GM18867 (cell line): ENCODE data around the gene MAP3K4.

Experiments used
- ATAC-seq: cut with Tn5 transposase; IDR thresholded peaks from one replicate; pipeline ENCODE4 v1.9.1; 2021; ENCODE audit warnings: mild to moderate bottlenecking, moderate library complexity; ENCODE audit not compliant: unreplicated experiment

MAP3K4 gene, protein sequence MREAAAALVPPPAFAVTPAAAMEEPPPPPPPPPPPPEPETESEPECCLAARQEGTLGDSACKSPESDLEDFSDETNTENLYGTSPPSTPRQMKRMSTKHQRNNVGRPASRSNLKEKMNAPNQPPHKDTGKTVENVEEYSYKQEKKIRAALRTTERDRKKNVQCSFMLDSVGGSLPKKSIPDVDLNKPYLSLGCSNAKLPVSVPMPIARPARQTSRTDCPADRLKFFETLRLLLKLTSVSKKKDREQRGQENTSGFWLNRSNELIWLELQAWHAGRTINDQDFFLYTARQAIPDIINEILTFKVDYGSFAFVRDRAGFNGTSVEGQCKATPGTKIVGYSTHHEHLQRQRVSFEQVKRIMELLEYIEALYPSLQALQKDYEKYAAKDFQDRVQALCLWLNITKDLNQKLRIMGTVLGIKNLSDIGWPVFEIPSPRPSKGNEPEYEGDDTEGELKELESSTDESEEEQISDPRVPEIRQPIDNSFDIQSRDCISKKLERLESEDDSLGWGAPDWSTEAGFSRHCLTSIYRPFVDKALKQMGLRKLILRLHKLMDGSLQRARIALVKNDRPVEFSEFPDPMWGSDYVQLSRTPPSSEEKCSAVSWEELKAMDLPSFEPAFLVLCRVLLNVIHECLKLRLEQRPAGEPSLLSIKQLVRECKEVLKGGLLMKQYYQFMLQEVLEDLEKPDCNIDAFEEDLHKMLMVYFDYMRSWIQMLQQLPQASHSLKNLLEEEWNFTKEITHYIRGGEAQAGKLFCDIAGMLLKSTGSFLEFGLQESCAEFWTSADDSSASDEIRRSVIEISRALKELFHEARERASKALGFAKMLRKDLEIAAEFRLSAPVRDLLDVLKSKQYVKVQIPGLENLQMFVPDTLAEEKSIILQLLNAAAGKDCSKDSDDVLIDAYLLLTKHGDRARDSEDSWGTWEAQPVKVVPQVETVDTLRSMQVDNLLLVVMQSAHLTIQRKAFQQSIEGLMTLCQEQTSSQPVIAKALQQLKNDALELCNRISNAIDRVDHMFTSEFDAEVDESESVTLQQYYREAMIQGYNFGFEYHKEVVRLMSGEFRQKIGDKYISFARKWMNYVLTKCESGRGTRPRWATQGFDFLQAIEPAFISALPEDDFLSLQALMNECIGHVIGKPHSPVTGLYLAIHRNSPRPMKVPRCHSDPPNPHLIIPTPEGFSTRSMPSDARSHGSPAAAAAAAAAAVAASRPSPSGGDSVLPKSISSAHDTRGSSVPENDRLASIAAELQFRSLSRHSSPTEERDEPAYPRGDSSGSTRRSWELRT (N-terminal part only)

DNA sequence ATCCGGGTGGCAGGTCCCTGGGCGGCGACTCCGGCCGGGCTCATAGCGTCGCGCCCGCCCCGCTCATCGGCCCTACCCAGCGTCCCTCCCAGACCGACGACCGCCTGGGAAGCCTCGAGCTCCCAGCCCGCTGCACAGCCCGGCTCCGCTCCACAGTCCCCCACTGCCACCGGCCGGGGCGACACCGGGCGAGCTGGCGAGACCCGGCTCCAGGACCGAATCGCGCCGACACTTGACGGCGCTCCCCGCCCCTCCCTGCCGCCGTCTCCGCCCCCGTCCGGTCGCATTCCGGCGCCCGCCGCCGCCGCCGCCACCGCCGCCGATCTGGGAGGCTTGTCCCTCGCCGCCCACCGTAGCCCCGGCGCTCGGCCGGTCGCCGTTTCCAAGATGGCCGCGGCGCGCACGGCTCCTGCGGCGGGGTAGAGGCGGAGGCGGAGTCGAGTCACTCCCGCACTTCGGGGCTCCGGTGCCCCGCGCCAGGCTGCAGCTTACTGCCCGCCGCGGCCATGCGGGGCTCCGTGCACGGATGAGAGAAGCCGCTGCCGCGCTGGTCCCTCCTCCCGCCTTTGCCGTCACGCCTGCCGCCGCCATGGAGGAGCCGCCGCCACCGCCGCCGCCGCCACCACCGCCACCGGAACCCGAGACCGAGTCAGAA lies at the start of gene MAP3K4:
Gene MAP3K4 (plus strand): TSS at position 364 of the 655 bp plus-strand sequence. CDS start 163 bp downstream, at position 527.
- peak; percentile 69 for ATAC-seq

DNA sequence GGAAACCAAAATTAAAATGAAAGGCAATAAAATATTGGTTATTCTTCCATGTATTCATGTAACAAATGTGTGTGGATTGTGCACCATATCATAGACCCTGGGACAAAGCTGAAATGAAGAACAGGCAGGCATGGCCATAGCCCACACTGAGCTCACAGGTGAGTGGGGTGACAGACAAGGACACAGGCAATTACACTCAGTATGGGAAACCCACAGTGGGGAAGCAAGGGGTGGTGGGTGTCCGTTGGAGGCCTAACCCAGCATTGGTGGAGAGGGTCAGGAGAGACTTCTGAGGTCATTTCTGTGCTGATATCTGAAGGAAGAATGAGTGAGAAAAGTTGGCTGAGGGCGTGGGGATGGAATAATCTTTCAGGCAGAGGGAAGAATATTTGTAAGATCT lies 47.6 kb upstream of the MAP3K4 start:
- ATAC-seq, result no peak

DNA sequence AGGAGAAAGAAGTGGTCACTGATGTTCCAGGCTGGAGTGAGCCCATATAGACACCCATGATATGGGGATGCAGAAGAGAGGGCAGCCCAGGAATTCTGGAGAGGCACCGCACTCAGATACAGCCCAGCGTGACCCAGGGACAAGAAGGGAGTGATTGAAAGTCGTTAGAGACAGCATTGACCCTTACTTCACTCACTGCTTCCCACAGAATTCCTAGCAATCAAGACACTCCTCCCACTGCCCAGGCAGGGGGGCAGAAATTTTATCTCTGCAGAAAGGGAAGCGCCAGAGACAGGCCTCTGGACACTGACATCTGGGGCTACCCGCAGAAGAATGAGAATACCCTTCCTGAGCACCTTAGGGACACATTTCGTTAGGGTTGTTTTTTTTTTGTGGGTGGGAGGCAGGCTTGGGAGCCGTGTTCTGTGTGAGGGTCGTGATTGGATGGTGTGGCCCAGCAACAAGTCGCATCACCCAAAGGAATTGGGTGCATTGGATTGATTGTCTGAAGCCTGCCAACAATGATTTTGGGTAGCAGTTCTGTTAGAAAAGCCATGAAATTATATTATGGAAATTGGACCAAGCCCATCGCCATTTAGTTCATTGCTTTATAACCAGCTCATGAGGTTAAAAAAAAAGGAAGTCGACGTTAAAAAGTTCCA lies 45.9 kb upstream of the MAP3K4 start:
- no peak for ATAC-seq

DNA sequence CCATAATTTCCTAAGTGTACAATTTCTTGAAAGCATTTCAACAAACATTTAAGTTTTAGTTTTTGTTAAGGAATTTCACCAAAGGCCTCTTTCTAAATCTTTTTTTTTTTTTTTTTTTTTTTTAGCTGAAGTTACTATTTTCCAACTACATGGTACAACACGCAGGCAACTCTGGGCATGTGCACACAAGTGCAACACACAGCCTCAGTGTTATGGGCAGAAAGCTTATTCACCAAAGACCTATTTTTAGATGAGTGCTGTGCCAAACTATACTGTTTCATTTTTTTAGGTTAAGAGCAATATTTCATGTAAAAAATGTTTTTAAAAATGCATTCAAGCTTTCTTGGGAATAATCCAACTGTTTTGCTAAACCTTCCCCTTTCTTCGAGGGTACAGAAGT lies 42.0 kb upstream of the MAP3K4 start:
- ATAC-seq, result no peak

DNA sequence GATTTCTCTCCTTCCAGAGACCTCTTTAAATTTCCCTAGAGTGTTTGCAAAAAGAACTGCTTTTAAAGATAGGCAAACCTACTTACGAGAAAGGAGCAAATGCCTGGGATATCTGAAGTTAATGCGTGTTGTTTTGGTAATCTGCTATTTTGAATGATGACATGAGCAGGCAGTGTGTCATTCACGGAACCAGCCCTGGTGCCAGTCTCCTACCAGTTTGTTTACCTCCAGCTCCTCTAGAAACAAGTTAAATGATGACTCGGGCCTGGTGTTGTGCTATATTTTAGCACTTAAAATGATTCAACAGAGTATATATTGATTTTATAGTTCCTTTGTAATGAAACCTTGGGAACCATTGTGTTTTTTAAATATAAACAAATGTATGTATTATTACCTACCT lies 41.1 kb upstream of the MAP3K4 start:
- no peak for ATAC-seq

DNA sequence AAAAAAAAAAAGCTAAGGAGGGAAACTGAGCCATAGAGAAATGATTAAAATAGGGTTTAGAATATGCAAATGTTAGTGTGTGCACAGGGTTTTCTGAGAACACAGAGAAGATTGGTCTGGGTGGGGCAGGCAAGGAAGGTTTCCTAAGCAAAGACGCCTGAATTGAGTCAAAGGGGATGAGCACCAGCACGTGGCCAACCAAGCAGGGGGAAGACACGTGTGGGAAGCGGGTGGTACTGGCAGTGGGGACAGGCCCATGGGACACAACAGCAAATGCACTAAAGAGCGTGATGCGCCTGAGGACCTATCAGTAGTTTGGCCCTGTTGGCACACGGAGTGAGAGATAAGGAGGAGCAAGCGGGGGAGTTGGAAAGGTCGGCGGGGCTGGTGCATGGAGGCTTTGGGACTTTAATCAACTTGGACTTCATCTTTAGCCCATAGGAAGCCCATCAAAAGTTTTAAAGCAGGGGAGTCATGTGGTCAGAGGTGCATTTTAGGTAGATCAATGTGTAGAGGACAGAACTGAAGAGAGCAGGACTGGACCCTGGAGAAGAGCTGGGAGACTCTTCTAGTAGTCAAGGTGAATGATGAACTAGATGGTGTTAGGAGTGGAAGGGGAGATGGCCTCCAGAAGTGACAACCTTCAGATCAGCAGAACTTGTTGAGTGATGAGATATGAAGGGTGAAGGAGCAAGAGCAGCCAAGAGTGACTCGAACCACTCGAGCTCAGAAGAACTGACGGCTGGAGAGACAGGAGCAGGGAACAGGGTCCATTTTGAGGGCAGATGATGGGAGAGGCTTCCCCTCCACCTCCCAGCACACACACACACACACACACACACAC lies 40.2 kb upstream of the MAP3K4 start:
- ATAC-seq, result no peak

DNA sequence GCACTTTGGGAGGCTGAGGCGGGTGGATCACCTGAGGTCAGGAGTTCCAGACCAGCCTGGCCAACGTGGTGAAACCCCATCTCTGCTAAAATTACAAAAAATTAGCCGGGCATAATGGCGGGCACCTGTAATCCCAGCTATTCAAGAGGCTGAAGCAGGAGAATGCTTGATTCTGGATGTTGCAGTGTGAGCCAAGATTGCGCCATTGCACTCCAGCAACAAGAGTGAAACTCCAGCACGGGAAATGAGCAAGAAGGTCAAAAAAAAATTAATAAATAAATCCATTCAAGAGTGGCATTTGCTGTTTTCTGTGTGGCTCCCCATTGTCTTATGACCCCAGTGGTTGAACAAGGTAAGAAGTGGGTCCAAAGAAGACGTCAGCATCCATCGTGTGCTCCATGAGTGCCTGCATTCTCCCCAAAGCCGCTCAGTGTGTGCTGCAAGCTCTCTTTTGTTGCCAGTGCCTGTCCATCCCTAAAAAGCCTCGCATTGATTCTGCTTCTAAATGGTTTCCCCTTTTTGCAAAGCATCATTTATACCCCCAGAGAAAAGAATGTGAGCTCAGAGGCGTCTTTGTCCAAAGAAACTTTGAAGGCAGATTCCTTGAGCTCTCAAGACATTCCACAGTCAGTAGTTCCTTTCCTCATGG lies 38.8 kb upstream of the MAP3K4 start:
- ATAC-seq, result no peak

DNA sequence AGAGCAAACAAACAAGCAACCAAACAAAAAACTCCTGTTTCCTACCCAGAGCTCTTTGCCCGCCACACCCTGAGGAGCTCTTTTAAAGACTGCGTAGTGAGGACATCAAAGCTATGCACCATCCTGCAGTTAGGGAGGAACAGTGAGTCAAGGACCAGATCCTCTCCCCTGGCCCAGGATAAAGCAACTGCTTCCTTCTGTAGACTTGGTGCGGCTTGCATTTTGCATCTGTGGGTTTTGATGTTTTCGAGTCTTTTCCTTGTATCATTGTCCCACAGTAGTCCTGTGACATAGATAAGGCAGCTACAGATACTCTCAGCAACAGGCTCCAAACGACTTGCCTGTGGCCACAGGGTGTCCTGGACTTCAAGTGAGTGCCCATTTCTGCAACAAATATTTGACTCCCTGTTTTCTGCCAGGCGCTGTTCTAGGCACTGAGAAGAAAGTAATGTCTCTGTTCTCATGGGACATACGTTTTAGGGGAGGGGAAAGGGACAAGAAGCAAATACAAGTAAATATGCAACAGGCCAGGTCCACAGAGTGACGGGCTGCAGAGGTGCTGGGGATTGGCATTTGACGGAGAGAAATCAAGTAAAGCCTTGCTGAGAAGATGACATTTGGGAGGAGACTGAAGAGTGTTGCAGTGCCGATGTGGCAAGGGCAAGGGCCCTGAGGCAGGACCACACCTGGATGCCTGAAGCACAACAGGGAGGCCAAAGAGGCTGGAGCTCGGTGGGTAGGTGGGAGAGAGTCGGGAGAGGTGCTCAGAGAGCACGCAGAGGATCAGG lies 35.9 kb upstream of the MAP3K4 start:
- no peak for ATAC-seq

DNA sequence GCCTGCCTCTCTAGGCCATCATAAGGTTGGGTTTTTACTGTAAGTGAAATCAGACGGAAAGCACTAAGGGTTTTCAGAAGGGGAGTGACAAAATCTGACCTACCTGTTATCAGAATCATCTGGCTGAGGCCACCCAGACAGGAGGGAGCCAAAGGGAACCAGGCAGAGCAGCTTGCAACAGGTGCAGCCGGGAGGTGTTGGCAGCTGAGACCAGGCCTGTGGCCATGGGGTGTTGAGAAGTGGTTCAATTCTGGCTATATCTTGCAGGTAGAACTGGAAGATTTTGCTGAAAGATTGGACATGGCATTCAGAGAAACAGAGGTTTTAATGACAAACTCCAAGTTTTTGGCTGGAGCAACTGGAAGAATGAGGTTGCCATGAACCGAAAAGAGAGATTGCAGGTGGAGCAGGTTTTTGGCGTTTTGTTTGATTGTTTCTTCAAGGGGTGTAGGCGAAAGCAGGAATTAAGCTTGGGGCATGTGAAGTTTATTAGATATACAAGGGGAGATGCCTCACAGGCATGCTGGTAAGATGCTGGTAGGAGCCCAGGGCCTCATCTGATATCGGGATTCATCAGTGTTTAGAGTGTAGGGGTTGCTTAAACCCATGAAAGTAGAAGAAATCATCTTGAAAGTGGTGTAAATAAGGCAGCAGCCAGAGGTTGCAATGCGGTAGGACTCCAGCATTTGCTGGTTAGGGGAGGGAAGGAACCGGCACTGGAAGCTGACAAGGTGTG lies 35.1 kb upstream of the MAP3K4 start:
- no peak for ATAC-seq

DNA sequence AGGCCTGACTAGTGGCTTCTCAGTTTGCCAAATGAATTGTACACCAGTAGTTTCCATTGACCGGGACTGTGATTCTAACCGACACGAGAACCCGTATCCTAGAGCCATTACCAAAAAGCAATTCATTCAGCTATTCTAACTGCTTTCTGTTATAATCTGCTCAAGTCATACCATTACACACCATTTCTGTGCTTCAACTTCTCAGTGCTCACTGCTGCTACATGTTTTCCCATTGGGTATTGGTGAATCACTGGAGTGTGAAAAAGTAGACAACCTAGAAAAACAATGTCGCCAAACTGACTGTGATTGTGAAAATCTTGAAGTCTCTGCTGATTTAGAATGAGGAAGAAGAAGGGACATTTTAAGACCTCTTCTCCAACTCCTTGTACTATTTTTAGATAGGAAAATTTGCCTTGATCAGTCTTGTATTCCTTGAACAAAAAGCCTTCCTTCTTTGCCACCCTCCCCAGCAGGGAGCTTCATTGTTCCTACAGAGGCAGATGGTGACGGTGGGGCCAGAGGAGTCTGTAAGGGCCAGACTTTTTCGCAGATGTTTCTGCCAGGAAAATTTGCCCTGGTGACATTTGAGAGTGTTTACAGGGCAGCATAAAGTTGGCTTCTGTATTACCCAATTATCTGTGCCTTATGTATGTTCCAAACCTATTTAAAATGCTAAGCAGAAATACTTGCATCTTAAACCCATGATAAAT lies 31.7 kb upstream of the MAP3K4 start:
- no peak for ATAC-seq

DNA sequence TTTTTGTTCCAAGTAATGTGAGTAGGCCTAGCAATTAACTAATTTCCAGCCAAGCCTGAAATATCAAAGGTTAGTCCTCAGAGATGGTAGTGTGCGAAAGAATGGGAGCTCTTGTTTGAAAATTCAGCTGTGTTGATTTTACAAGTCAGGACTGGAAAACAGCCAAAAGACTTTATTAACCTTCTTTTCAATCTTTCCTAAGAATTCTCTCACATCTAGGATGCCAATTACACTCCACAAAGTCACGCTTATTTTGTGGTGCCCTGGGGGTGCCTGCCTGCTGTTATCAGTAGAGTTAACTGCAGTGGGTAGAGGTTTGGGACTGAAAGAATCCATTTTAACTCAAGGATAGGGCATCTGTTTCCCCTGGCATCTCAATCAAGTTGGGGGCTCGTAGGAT lies 30.7 kb upstream of the MAP3K4 start:
- no peak for ATAC-seq

DNA sequence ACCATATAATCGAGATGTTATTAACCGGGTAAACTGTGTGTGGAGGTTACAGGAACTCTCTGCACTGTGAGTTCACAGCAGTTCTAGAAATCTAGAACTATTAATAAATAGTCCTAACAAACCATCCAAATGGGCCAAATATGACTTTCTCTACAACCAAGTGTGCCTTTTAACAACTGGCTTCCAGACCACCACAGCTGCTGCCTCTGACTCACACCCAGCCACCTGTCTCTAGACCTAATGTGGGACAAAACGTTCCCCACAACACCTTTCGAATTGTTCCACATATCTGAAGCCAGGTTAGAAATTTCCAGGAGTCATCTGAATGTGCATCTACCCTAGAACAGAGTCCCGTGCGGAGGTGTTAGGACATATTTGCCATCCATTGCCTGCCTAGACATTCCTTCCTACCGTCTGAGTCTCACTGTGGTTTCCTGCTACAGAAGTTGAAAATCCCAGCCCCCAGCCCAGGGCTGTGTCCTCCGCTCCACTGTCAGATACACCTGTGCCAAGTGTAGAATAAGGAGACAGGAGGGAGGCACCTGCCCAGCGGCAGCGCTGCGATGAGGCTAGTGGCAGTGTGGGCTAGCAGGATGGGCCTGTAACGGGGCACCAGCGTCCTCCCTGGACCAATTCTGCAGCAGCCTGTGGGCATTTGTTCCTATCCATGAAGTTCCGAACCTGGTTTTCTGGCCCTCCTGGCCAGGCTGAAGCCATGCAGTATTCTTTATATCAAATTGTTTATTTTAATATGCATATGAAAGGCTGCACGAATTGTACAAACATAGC lies 28.5 kb upstream of the MAP3K4 start:
- no peak for ATAC-seq

DNA sequence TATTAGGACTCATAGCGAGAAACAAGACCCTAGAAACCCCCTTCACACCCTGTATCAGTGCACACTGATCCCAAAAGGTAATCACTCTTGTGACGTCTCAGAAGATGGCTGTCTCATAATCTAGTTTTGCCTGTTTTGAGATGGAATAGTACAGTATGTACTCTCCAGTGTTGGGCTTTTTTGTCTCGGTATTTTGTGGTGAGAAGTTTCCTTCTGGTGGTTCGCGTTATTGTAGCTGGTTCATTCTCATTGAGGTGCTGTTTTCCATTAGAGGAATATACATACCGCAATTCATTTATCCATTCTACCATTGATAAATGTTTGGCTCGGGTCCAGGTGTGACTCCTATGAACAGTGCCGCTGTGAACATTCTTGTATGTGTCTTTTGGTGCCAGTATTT lies 27.9 kb upstream of the MAP3K4 start:
- ATAC-seq, result no peak

DNA sequence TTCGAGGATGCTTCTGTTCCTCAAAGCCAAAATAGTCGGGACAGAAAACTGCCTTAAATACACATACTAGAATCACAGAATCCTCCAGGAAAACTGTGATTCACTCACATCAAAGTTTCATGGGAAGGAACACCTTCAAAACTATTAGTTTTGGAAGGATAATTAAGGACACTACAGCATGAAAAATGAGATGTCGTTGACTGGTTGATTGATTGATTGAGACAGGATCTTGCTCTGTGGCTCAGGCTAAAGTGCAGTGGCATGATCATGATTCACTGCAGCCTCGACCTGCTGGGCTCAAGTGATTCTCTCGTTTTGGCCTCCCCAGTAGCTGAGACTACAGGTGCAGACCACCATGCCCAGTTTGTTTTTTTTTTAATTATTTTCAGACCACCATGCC lies 25.7 kb upstream of the MAP3K4 start:
- no peak for ATAC-seq

DNA sequence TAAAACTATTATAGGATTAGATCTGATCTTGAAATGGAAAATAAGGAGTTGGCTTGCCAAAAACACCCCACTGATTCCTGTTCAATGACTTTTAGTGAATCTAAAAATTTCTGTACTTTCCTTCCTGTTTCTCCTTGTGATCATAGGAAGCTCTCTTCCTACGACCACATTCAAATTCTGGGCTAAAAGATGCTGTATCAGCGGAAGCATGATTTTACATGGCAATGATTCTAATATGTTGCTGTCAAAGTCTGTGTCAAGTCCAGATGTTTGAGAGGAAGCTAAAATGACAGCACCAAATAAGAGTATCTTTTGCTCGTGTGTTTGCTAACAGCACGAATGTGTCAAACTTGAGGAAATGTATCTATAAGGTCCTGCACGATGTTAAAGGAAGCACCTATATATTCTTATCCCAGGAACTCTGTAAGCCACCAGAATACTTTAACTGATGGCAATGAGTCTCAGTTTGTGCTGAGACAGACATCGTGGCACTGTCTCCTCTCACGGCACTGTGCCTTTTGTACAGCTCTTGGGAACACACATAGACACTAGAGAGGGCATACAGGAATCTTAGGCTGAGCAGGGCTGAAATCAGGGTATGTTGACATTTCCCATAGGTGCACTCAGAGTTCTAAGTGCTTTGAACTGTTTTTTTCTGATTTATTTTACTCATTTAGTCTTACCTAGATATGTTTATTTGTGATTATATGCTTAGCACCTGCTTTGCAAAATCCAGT lies 24.9 kb upstream of the MAP3K4 start:
- no peak for ATAC-seq
